HG03196 (cell line): Measurements from ENCODE around the gene MAP2.

Source experiments
- ATAC-seq: cut with Tn5 transposase; IDR thresholded peaks from one replicate; pipeline ENCODE4 v1.9.1; 2021; ENCODE audit not compliant: unreplicated experiment

The MAP2 gene

DNA sequence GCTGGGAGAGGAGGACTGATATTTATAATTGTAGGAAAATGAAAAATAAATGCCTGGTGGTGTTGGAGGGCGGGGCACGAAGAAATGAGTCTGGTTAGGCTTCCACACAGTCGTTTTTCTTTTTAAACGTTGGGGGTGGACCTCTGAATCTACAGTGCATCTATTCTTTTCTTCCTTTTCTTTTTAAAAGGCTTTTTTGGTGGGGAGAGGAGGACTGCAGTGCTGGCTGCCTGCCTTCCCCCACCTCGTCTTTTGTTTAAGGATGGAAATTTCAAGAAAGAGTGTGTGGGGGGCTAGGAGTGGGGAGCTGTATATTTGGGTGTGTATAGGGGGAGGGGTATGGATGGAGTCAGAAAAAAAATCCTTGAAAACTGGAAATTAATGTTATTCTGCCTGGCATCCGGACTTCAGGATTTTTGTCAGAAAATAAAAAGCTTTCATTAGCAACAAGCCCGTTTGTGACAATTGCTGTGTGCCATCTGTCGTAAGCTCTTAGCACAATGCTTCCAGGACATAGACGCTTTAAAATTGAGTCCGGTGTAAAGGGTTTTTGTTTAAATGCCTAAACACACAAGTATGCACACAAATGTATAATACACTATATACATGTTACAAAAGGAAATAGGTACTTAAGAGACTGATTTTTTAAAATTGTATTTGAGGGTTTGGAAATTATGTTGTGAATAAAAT, 1.1 kb downstream of the MAP2 start:
- no peak for ATAC-seq

DNA sequence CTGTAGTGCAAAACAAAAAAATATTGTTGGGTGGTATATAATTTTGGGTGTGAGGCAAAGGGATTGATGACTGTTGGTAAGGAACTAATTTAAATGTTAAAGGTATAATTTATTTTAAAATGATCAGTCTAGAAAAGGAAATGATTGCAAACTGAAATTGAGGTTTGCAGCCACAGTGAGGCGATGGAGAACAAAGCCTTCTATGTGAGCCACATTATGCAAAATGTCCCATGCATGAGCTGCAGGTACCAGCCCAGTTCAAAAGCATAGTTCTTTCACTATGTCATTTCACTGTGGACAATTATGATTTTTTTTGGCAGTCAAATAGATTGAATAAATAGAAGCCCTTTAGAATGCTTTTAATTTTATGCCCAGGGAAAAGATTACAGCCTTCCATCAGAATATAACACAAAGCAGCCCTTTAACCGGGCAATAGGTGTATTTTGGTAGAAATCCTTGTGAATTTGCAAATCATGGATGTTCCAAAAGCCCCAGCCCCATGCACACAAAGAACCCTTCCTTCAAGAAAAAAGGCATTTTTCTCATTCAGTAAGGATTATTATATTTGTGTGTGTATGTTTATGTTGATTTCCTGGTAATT, 1.7 kb downstream of the MAP2 start:
- no peak for ATAC-seq

DNA sequence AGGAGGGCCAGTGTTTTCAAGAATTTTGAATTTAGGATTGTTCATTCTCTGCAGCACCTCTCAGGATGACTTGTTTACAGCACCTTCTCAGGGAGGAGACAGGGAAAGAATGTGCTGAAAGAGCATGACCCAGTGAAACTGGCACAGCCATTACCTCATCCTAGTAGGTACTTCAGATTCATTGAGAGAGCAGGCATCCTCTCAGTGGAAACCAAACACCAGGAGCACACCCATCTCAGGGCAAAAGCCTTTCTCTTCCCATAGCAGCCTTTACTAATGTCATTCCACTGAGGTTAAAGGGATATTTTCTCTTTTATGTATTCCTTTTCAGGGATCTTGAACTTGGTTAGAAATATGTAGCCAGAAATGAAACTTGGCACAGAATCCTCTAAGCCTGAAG, 2.6 kb downstream of the MAP2 start:
- ATAC-seq: no peak

DNA sequence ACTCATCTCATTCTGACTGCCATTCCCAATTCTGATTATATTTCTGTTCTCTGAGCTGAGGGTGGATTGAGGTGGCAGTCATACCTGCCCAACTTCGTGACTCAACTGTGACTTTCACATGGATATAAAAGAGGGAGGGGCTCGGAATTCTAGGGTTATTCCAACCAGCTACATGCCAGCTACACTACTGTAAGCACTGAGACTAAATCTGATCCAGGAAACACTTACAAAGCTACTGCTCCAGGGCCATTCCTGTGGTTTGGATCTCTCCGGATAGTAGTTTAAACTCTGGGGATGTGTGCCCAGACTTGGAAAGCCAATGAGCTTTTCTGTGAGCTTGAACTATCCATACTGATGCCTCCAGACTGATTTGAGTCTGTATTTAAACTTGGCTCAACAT, 7.9 kb downstream of the MAP2 start:
- ATAC-seq: no peak

DNA sequence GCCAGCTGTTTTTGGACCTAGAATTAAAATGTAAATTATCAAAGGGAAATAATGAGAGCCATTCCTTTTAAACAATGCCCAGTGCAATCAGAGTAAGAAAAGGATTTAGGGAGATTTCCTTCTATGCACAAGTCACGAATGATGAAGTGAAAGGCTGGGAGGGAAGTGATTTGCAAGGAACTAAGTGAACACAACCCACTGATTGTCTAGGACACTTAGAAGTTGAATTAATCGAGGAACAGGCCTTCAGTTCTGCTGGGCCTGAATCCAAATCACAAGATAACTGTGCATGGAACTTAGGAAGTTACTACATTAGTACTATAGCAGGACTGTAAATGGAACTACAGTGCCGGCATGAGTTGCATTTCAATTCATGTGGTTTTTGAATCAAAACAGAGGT, 17.7 kb downstream of the MAP2 start:
- no peak for ATAC-seq

DNA sequence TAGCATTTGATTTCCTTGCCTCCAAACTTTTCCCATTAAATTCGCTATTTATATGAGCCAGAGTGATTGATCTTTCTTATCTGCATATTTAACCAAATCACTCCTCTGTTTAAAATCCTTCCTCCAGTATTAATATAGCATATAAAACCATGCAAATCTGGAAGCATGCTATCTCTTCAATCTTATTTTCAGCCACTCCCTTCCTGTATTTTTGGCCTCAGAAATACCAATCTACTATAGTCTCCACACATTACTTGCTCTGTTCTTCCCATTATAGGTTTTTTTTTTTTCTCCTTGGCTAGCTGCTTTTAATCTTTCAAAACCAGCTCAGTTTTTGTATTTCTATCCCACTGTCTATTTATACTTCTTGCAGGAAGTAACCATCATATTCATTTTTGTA, 19.1 kb downstream of the MAP2 start:
- ATAC-seq: no peak

DNA sequence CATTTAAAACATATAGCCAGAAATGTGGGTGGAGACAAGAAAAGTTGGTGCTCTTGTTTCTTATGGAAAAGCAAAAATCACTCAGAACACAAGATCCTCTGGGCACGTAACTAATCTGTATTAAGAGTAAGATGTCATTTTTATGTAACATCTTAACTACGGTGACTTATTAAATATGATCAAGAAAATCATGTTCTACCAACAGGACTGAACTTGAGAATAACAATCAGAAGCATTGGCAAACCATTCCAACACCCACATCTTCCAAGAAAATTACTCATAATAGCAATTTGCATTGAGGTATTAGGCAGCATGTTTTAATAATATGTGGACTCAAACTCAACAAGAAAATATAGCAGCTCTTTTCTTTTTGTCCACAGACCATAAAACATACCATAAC, 21.6 kb downstream of the MAP2 start:
- ATAC-seq: no peak

DNA sequence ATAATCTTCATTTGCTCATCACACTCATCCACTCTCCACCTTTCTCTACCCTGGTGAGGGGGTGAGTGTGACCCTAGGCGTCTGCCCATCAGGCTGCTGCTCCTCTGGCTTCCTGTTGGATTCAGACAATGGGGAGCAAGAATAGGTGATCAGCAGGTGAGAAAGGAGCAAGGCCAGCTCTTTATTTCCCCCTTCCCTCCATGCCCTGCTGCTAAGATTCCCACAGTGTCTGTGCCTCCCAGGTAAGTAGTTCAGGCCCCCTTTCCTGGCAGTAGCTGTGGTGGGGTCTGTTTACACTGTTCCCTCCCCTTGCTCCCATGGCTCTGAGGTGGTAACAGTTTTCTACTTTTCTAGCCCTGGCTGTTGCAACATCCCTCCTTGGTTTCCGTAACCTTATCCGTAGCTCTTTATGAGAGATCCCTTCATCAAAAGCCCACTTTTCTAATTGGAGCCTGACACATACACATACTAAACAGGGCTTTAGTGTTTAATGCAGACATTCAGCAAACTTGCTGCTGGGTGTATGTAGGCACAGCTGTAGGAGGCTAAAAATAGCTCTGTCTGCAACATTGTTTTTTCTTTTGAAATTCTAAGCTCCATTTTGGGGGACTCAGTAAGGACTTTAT, 27.5 kb downstream of the MAP2 start:
- no peak for ATAC-seq

DNA sequence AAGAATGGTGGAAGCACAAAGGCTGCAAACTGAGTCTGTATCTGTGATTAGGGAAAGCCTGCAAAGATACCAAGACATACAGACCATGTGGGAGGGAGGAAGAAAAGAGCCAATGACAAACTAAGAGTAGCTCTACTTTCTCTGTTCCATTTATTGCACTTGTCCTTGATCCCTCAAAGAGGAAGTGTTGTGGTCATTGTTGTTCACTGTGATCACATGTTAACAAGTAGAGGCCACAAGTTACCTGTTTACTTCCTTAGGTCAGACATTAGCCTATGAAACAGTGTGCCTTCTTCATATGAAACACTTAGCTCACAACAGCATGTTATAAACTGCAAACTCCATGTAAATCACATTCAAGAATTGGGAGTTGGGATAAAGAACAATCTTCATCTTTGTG, 32.6 kb downstream of the MAP2 start:
- no peak for ATAC-seq

DNA sequence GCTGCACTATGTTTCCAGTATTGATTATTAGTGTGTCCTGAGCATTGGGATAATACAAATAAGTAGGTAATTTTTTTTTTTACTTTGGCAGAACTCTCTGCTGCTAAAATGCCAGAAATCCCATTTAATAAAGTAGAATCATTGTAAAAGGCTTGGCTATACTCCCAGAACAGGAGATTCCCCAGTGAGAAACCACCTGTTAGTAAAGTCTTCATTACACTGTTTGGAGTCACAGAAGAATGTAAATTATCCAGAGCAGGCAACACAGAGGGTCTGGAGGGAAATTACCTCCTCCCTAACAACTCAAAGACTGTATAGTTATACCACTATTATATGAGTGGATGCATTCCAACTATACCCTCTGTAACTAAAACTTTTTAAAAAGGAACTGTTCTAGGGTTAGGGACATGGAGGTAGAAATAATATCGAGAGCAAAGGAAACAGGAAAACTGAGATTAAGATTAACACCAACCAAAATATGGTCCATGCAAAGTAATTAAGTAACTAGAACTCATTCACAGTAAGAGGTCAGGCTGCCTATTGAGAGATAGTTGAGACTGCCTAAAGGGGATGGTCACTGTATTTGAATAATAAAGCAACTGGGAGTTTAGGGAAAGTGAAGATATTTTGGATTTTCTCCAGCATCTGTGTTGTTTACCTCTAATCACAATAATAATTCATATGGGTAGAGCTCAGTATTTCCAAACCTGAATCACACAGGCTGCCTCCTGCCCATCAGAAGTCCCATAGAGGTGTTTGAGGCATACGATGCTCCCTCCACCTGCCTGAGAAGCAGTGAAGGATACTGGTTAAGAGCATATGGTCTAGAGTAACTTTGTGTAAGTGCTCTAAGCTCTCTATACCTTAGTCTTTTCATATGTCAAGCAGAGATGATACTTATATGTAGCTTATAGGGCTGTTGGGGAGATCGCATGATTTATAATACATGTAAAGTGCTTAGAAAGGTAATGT, 34.4 kb downstream of the MAP2 start:
- ATAC-seq: no peak

DNA sequence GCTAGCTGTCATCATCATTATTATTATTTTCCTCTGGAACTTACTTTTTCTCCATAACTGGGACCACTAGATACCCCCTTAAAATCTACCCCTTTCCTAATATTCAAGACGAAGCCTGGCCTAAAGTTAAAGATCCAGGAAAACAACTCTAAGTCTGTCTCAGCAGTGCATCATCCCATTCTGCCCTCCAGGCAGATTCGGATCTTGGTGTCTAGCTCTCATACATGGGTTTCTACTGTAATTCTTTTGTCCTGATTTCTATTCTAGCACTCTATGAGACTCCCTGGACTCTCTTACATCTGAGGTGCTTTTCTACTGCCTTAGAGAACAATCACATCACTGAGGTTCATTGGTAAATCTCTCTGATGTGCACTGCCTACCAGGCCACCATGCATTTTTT, 35.5 kb downstream of the MAP2 start:
- ATAC-seq: no peak

DNA sequence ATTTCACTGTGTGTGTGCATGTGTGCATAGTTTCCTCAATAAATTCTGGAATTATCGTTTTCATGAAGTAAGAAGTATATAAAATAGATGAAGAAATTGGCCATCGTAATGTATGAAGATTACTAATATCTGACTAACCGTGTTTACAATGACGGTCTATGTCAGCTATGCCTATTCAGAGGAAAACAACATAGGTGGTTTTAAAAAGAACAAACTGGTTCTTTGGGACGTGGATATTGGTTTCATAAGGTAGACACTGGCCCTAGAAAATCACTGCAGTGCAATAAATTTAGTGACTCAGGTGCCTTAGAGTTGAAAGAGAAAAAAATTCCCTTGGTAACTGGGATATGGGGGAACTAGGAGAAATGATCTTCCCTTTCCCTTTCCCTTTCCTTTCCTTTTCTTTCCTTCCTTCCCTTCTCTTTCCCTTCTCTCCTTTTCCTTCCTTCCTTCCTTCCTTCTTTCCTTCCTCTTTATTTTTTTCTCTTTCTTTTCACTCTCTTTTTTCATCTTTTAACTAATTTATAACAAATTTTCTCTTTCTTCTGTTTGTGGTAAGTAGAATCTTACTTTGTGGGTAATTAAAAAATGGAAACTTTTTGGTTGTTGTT, 36.4 kb downstream of the MAP2 start:
- no peak for ATAC-seq

DNA sequence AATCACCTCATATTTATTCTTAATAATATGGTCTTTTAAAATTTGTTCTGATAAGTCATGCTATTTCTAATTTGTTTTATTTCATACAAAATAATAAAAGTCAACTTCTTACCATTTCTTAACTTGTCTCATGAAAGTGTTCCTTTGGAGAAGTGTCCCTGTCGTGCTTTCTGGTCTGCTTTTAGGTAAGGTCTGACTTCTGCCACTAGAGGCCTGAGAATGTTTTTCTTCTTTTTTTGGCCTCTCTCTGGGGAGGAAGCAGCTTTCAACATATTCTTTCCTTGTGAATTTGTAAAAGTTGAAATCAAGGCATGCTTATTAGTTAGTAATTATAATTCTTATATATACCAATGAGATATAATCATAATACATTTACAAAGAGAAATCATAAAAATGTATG, 39.4 kb downstream of the MAP2 start:
- ATAC-seq: no peak

DNA sequence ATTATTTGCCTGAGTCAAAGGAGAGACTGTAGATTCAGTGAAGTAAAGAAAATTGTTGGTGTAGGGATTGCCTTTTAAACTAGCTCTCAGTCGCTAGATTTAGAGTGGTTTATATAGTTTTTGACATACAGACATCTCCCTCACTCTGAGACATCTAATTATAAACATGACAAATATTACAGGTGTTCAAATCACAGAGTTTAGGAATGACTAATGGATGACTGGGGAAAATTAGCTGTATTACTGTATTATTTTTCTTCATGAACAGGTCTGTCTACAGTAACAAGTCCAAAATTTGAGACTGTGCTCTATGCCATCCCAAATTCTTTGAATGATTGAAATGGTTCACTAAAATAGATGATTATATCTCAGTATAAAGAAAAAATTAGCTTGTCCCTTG, 40.0 kb downstream of the MAP2 start:
- ATAC-seq: no peak

DNA sequence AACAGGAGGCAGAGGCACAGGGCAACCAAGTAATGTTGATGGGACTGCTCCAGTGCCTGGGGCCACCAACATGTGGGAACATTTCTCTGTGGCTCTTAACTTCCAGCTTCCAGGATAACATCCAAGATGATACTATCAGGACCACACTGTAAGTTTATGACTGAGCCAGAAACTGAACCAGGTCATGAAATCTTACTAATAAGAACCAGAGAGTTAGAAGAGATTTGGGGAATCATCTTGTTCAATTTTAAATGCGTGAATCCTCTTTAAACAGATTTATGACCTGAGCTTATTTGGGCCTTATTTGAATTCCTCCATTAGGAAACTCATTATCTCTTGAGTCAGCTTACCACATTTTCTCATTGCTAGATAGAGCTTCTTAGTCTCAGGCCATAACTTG, 45.0 kb downstream of the MAP2 start:
- no peak for ATAC-seq

DNA sequence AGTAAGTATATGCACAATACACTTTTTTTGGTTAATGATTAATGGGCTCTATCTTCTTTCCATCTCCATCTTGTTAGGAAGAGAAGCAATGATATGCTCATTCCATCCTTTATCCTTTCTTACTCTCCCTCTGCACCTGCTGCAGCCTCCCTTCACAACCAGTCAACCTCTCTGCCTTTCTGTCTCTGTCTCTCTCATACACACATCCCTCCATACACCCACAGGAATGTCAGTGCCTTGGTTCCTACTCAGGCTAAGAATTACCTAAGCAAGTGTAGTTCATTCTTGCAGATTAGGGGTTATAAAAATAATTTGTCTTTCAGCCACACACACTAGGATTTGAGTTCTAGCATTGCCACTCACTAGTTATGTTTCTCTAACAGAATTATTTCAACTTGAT, 45.6 kb downstream of the MAP2 start:
- no peak for ATAC-seq

DNA sequence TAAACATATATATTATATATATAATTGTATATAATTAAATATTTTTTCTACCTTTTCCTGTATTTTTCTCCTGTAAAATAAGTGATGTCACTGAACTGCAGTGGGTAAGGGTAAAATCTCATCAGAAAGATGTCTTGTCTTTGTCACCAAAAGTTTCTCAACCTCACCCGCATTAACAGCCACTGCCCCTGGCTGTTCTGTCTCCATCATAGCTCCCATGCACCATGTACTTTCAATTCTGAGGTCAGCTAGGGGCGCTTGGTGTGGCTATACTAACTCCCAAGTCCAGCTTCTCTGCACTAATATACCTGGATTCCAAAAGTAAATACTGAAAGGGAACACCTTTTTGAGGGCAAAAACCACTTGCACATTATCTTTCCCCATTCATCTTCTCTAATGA, 46.6 kb downstream of the MAP2 start:
- no peak for ATAC-seq

DNA sequence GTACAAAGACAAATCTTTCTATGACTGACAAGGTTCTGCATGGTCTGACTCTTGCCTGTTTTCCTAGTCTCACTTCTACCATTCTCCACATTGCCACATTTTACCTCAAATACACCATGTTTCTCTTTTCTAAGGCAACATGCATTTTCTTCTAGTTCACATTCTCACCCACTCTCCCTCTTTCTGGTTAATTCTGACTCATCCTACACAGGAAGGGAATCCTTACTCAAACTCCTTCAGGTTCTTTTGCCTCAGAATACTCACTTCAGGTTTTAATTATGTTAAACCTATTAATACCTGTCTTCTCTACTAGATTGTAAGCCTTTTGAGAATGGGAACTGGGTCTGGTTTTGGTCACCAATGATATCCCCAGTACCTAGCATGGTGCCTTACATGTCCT, 47.2 kb downstream of the MAP2 start:
- ATAC-seq: no peak

DNA sequence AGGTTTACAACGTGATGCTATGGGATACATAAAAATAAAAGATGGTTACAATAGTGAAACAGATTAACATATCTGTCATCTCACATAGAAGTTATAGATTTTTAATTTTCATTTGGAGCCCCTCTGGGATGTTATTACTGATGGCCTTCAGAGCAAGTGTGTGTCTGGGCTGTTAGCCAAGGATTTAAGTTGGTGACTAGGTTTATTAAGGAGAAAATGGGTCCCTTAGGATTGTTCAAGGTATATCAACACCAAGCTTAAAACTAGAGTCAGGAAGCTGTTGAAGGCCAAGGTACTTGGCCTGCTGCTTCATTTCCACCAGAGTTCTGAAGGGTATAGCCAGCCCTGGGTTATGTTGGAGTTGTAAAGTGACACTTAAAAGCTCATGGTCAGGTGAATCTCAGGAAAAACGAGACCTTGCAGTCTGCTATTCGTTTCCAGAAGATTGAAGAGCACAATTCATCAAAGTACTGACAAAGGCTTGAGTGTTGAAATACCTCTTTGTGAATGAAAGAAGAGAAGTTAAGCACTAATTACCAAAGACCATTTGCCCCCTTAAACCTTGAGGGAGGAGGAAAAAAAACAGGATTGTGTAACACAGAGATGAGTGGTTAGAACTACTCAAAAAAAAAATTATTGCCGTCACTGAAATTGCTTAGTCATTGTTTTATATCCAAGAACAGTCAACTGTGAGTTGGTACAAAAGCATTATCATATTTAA, 48.4 kb downstream of the MAP2 start:
- no peak for ATAC-seq

DNA sequence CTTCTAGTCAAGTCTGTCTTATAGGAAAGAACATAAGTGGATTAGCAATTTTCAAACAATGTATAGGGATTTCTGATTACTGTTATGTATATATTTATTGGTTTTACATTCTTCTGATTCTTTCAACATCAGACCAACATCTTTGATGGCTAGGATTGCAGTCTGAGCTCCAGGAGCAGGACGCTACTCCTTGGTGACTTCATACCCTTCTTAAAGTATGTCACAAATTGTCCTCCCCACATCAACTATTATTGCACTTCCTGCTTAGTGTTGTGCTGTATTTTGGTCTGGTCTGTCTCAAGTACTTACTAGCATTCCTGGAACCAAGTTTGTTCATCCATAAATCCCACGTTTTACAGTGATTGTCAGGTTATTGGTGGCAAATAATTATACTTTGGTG, 49.0 kb downstream of the MAP2 start:
- no peak for ATAC-seq
